ENCODE data around the gene ZNF598.
A peak's percentile ranks its signal among the peaks of the same experiment; 100 is the strongest.

The ZNF598 gene

DNA sequence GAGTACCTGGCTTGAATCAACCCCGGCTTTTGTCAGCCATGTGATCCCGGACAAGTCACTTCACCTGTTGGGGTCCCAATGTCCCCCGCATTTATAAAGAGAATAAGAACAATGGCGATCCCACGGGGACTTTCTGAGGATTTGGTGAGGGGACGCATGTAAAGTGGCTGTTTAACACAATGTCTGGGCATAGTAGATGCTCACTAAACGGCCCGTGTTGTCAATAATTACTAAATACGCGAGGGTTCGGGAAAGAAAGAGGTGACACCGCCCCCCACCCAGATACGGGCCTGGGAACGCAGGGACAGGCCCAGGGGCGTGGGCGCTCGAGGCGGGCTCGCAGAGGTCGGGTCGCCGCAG, 18.1 kb downstream of the ZNF598 start:
- H2AFZ ChIP-seq (ENCODE audit: low read depth, low read length, severe bottlenecking): no peak overlapping the region
- peak overlapping the region; percentile 40 for H3K4me2 ChIP-seq (ENCODE audit: low read depth, low read length, poor library complexity, severe bottlenecking)
- H3K36me3 ChIP-seq (ENCODE audit: low read length): no peaks in the 10 kb centered on the region

DNA sequence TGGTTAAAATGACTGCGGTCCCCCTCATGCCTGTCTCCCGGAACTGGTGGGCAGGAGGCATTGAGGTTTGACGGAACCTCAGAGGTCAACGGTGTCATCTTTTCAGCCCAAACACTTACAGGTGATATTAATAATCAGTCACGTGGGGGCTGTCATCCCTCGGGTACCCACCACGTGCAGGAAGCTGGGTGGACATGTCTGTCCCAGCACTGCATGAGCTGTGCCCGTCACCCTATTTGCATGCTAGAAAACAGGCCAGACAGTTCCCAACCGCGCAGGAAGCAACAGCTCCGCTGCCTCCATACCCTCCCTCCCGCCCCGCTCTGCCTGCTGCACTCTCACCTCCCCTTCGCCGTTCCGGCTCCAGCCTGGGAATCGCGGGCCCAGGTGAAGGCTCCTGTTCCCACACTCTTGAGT, 18.5 kb downstream of the ZNF598 start:
- TF ChIP-seq EZH2phosphoT487 (conservative IDR thresholded peaks at IDR 0.05; ENCODE audit: low read length): no peak
- TF ChIP-seq, protein P1, sequence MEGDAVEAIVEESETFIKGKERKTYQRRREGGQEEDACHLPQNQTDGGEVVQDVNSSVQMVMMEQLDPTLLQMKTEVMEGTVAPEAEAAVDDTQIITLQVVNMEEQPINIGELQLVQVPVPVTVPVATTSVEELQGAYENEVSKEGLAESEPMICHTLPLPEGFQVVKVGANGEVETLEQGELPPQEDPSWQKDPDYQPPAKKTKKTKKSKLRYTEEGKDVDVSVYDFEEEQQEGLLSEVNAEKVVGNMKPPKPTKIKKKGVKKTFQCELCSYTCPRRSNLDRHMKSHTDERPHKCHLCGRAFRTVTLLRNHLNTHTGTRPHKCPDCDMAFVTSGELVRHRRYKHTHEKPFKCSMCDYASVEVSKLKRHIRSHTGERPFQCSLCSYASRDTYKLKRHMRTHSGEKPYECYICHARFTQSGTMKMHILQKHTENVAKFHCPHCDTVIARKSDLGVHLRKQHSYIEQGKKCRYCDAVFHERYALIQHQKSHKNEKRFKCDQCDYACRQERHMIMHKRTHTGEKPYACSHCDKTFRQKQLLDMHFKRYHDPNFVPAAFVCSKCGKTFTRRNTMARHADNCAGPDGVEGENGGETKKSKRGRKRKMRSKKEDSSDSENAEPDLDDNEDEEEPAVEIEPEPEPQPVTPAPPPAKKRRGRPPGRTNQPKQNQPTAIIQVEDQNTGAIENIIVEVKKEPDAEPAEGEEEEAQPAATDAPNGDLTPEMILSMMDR (IDR thresholded peaks at IDR 0.05; ENCODE audit: insufficient read depth, low read length, poor library complexity, severe bottlenecking): no peak
- Histone ChIP-seq H3F3A (ENCODE audit: insufficient read depth) (peaks cover 10% of the 10 kb centered on the region), H3K79me2 (ENCODE audit: insufficient read depth, low read length) (no peaks in the 10 kb centered on the region), H3K36me3 (ENCODE audit: low read length) (no peaks in the 10 kb centered on the region), H3K9ac (ENCODE audit: low read length) (no peak overlapping the region), H3K4me3 (ENCODE audit: insufficient read depth, low read length, poor library complexity, severe bottlenecking) (no peak overlapping the region), H3K27me3 (ENCODE audit: low read length) (no peaks in the 10 kb centered on the region), H2AFZ (ENCODE audit: low read depth, low read length, severe bottlenecking) (no peak overlapping the region), H4K20me1 (ENCODE audit: low read depth, low read length) (no peaks in the 10 kb centered on the region), H3K9me3 (ENCODE audit: insufficient read depth, low read length) (no peaks in the 10 kb centered on the region), H3K9me2 (replicated peaks; ENCODE audit: insufficient read depth, low read length) (no peaks in the 10 kb centered on the region), H3K4me2 (ENCODE audit: low read depth, low read length, poor library complexity, severe bottlenecking) (peak overlapping the region; percentile 40), H3K27ac (ENCODE audit: low read depth, low read length) (no peak overlapping the region)

More for the DNA sequence above, 18.1 kb downstream of the ZNF598 start:
- H3K9ac ChIP-seq (ENCODE audit: low read length): no peak overlapping the region
- H3K9me2 ChIP-seq (replicated peaks; ENCODE audit: insufficient read depth, low read length): no peaks in the 10 kb centered on the region
- no peaks in the 10 kb centered on the region for H4K20me1 ChIP-seq (ENCODE audit: low read depth, low read length)
- no peak overlapping the region for H3K27ac ChIP-seq (ENCODE audit: low read depth, low read length)
- TF ChIP-seq EZH2phosphoT487 (conservative IDR thresholded peaks at IDR 0.05; ENCODE audit: low read length): no peak
- TF ChIP-seq, protein P1 (IDR thresholded peaks at IDR 0.05; ENCODE audit: insufficient read depth, low read length, poor library complexity, severe bottlenecking): no peak
- no peaks in the 10 kb centered on the region for H3K9me3 ChIP-seq (ENCODE audit: insufficient read depth, low read length)
- peaks cover 10% of the 10 kb centered on the region for H3F3A ChIP-seq (ENCODE audit: insufficient read depth)
- no peak overlapping the region for H3K4me3 ChIP-seq (ENCODE audit: insufficient read depth, low read length, poor library complexity, severe bottlenecking)
- no peaks in the 10 kb centered on the region for H3K27me3 ChIP-seq (ENCODE audit: low read length)
- no peaks in the 10 kb centered on the region for H3K79me2 ChIP-seq (ENCODE audit: insufficient read depth, low read length)

DNA sequence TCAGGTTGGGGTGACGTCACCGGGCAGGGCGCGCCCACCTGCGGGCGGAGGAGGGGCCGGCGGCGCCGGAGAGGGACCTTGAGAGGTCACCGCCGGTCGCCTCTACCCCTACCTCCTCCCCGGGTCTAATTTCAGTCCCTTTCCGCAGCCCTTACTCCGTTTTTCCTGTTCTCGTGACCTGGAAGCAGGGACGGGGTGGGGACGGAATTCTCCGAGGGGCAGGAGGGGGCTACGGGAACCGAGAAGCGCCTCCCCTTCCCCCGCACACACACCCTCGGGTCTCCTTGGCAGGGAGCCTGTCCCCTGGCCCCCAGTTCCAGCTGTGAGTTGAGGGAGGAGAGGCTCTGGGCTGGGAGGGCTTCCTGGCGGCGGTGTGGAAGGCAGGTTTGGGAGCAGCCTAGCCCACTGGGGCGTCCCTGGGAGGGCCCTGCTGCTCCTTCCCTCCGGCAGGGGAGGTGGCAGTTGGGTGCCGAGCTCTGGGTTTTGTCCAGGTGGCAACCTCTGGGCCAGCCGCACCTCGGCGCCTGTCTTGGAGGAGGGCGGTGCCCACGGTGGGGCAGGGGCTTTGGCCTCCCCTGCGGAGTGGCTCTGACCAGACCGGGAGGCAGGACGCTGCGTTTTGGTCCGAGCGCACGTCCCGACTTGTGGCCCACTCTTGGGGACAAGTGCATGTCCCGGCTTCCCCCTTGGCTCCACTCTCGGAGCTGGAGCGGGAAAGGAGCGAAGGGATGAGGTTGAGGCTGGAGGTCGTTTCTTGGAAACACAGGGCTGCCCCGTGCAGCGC, 19.1 kb downstream of the ZNF598 start:
- H3K4me2 ChIP-seq (ENCODE audit: low read depth, low read length, poor library complexity, severe bottlenecking): peak overlapping the region; percentile 40
- TF ChIP-seq, protein P1 (IDR thresholded peaks at IDR 0.05; ENCODE audit: insufficient read depth, low read length, poor library complexity, severe bottlenecking): no peak
- TF ChIP-seq EZH2phosphoT487 (conservative IDR thresholded peaks at IDR 0.05; ENCODE audit: low read length): 0 out of 2 replicates have a peak, but pooled peaks have one; percentile 42
- H3K9ac ChIP-seq (ENCODE audit: low read length): peak overlapping the region; percentile 5; the same call in 1 of the 2 replicates
- no peaks in the 10 kb centered on the region for H3K9me3 ChIP-seq (ENCODE audit: insufficient read depth, low read length)
- H3K79me2 ChIP-seq (ENCODE audit: insufficient read depth, low read length): no peaks in the 10 kb centered on the region
- H3F3A ChIP-seq (ENCODE audit: insufficient read depth): peaks cover 10% of the 10 kb centered on the region
- H3K27me3 ChIP-seq (ENCODE audit: low read length): no peaks in the 10 kb centered on the region
- H3K27ac ChIP-seq (ENCODE audit: low read depth, low read length): no peak overlapping the region
- no peaks in the 10 kb centered on the region for H4K20me1 ChIP-seq (ENCODE audit: low read depth, low read length)
- peak overlapping the region; percentile 17 for H3K4me3 ChIP-seq (ENCODE audit: insufficient read depth, low read length, poor library complexity, severe bottlenecking)
- H3K36me3 ChIP-seq (ENCODE audit: low read length): no peaks in the 10 kb centered on the region
- H2AFZ ChIP-seq (ENCODE audit: low read depth, low read length, severe bottlenecking): no peak overlapping the region
- no peaks in the 10 kb centered on the region for H3K9me2 ChIP-seq (replicated peaks; ENCODE audit: insufficient read depth, low read length)

All from SU-DHL-6 (cell line).